AG10803 (cell line): Measurements from ENCODE around the gene LGR4.
A peak's percentile ranks its signal among the peaks of the same experiment; 100 is the strongest.

Source experiments
- DNase-seq: peaks from one replicate; pipeline ENCODE4 v3.0.0; 2010; ENCODE audit warnings: low read depth
- H3K4me3 ChIP-seq: 2 replicates; pipeline ENCODE4 v1.5.1; 2011; ENCODE audit warnings: mild to moderate bottlenecking, low read length, control low read depth
- TF ChIP-seq, protein P1 (sequence below): conservative IDR thresholded peaks from 2 replicates; pipeline ENCODE4 v1.5.1; 2011; ENCODE audit warnings: mild to moderate bottlenecking, low read length, control low read depth, inconsistent platforms

The LGR4 gene

DNA sequence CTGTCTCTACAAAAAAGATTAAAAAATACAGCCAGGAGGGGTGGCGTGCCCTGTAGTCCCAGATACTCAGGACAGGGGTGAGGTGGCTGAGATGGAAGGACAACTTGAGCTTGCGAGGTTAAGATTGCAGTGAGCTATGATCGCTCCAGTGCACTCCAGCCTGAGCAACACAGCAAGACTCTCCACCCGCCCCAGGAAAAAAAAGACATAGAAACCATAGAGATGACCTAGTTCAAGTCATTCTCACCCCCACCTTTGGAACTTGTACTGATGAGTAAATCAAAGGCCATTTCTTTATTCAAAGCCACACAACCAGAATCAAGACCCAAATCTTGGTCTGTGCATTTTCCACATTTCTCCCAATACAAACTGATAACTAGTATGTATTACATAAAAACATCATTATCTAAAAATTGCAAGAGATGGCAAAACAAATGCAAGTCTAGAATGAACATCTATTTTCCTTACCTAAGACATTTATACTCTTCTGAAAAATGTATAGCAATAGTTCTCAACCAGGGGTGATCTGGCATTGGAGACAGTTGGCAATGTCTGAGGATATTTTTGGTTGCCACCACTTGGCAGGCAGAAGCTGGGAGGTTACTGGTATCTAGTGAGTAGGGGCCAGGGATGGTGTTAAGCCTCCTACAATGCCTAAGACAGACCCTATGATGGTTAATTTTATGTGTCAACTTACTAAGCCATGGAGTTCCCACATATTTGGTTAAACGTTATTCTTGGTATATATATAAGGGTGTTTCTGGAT, 34.6 kb downstream of the LGR4 start:
- TF ChIP-seq, protein P1, sequence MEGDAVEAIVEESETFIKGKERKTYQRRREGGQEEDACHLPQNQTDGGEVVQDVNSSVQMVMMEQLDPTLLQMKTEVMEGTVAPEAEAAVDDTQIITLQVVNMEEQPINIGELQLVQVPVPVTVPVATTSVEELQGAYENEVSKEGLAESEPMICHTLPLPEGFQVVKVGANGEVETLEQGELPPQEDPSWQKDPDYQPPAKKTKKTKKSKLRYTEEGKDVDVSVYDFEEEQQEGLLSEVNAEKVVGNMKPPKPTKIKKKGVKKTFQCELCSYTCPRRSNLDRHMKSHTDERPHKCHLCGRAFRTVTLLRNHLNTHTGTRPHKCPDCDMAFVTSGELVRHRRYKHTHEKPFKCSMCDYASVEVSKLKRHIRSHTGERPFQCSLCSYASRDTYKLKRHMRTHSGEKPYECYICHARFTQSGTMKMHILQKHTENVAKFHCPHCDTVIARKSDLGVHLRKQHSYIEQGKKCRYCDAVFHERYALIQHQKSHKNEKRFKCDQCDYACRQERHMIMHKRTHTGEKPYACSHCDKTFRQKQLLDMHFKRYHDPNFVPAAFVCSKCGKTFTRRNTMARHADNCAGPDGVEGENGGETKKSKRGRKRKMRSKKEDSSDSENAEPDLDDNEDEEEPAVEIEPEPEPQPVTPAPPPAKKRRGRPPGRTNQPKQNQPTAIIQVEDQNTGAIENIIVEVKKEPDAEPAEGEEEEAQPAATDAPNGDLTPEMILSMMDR: no peak
- DNase-seq: no peak
- H3K4me3 ChIP-seq: no peak overlapping the region

DNA sequence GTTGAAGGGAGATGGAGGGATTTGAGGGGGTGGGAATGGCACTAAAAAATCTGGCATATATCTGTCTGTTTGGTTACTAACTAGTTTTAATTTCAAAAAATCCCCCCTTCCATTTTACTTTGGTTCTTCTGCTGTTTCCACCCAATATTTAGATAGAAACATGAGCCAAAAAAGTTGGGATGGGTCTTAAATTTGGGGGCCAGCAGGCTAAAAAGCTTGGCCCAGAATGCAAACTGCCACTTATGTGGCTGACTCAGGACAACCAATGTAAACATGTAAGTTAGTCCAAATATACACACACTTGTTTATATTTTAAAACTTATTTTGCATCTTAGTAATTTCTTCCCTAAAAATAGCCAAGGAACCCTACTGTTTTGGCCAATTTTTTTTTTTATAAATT, 35.7 kb downstream of the LGR4 start:
- H3K4me3 ChIP-seq: no peak overlapping the region
- no peak for DNase-seq
- TF ChIP-seq, protein P1: no peak

DNA sequence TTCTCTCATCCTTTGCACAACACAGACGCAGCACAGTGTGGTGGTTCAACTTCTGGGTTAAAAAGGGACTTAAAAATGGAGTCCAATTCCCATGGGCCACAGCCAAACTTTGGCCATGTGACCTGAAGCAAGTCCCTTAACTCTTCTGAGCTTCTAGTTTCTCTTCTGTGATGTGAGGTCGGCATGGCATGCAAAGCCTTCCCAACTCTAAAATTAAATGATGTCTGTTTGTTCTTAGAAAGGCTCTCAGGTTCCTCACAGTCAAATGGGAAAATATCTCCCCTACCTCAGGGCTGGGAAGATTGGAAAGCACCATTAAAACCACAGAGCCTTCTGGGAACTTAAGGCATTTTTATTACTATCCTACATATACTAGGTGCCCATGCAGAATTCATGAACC, 38.8 kb downstream of the LGR4 start:
- no peak overlapping the region for H3K4me3 ChIP-seq
- DNase-seq: no peak
- TF ChIP-seq, protein P1: no peak

- no peak for DNase-seq
- TF ChIP-seq, protein P1: no peak
- no peak overlapping the region for H3K4me3 ChIP-seq
Measured at GRCh38 chr11:27431808-27432207, 40.8 kb downstream of the LGR4 start.

GRCh38 chr11:27429761-27430393, 42.7 kb downstream of the LGR4 start:
- DNase-seq: no peak
- TF ChIP-seq, protein P1: no peak

DNA sequence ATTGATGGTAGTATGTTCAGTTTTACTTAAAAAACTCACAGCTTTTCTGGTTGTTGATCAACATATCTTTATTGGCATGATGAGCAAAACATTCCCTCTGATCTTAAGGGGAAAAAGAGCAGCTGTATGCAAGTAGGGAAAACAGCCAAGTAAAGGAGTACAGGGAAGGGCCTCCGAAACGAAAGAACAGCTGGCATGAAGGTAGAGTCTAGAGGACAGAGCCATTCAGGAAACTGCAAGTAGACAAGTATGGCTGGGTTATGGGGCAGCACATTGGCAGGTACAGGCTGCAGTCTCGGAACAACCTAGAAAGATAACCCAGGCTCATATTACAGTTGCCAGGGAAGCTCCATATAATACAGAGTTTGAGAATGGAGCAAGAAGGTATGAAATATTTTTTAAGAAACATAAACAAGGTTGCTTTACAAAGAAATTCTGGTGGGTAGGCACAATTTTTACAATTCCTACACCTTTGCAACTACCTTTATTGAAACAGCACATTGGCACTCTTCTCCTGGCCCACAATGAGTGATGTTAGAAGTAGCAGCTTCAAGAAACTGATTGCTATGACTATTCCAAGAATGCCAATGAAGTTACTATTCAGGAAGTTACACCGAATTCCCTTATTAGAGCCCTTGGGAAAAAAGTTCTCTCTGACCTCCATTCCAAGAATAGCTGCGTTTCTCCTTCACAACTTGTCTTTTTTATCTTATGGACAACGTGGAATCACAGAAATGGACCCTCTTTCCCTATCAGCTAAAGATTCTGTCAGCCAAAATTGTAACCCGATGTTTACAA, 45.2 kb downstream of the LGR4 start:
- TF ChIP-seq, protein P1: no peak
- peak; percentile 55 for DNase-seq
- no peak overlapping the region for H3K4me3 ChIP-seq

More at GRCh38 chr11:27429761-27430393, 42.7 kb downstream of the LGR4 start:
- no peak overlapping the region for H3K4me3 ChIP-seq
